H1 (cell line): ENCODE data around the gene MAPRE2. TPM values are rescaled to one million over a fixed set of nuclear protein-coding genes. Genes with fewer than 3 reads are reported as not detected.

Experiments
- TAF1 ChIP-seq: IDR thresholded peaks from 2 replicates; pipeline ENCODE4 v1.6.1; 2011; ENCODE audit warnings: mild to moderate bottlenecking, low read depth, low read length
- polyA plus RNA-seq, 7 experiments: library from polyadenylated mRNA; depleted of rRNA in 3 of 7; stranded (reverse) in 5 of 7; unstranded in 2 of 7; fragments of >200 nt in 5 of 7; fragments of 200-250 nt in 2 of 7; gene quantifications; 1 replicate in 5 of 7; 2 replicates in 1 of 7; 4 replicates in 1 of 7; pipeline versions ENCODE4 v1.2.1 to v1.2.3, GENCODE V29; 2011 to 2013; ENCODE audit warnings: missing spikeins in 2 of 7, mixed read lengths in 2 of 7
- total RNA-seq: library from RNA; stranded (reverse); fragmentation: NEBNext Ultra II Directional; extraction: Animal tissue kit (Norgen Biotek cat#: 25700); gene quantifications from 2 replicates; pipeline ENCODE4 v1.2.1, GENCODE V29; 2021

MAPRE2 gene
- total and polyA plus RNA-seq, 2 of the 8 experiments (the other 6 are each of a cell fraction or from before 2014, with no cell fraction given) = 32.6 to 33.1 TPM

- no peak for TF ChIP-seq TAF1
Observed at GRCh38 chr18:35073186-35074105, 32.2 kb downstream of the MAPRE2 start (continued).
